Nephron progenitor cell (in vitro differentiated cells): ENCODE data around the gene PCSK1N.

Source experiments
- DNase-seq: peaks from one replicate; pipeline ENCODE4 v3.0.0; 2021
- H3K27ac Mint-ChIP-seq: 2 replicates; pipeline ENCODE4 v1.8.0; 2021; ENCODE audit warnings: mild to moderate bottlenecking, moderate library complexity, mixed read lengths
- H3K27me3 Mint-ChIP-seq: 2 replicates; pipeline ENCODE4 v1.8.0; 2021; ENCODE audit warnings: mild to moderate bottlenecking, low read depth, mixed read lengths; ENCODE audit not compliant: poor library complexity
- H3K36me3 Mint-ChIP-seq: 2 replicates; pipeline ENCODE4 v1.8.0; 2021; ENCODE audit warnings: low read depth, mixed read lengths
- H3K4me1 Mint-ChIP-seq: 2 replicates; pipeline ENCODE4 v1.8.0; 2021; ENCODE audit warnings: mixed read lengths
- H3K4me3 Mint-ChIP-seq: 2 replicates; pipeline ENCODE4 v1.8.0; 2021; ENCODE audit warnings: mild to moderate bottlenecking, moderate library complexity, mixed read lengths
- H3K9me3 Mint-ChIP-seq: 2 replicates; pipeline ENCODE4 v1.8.0; 2021; ENCODE audit warnings: mild to moderate bottlenecking, moderate library complexity, mixed read lengths
- CTCF ChIP-seq: fragments of 200-600 bp; sonication (generic); IDR thresholded peaks from 2 replicates; pipeline ENCODE4 v1.5.0; 2021; ENCODE audit warnings: antibody characterized with exemption

The PCSK1N gene

GRCh38 chrX:48801280-48802088, 33.9 kb downstream of the PCSK1N start, which contains the start of gene HDAC6:
Gene HDAC6, plus strand, starts transcription at chrX:48802067. Its CDS starts 626 bp downstream, at chrX:48802693.
- H3K36me3 Mint-ChIP-seq = peaks cover 23% of the 10 kb centered on the region
- peak within 1 kb of the TSS; percentile 96 for H3K4me3 Mint-ChIP-seq
- H3K27me3 Mint-ChIP-seq = no peaks in the 10 kb centered on the region
- peak within 1 kb of the TSS; percentile 100 for H3K27ac Mint-ChIP-seq
- DNase-seq = peak; percentile 91
- peaks cover 24% of the 10 kb centered on the region for H3K4me1 Mint-ChIP-seq
- H3K9me3 Mint-ChIP-seq = peaks cover 53% of the 10 kb centered on the region
- no peak for TF ChIP-seq CTCF

- no peak for DNase-seq
- Mint-ChIP-seq H3K27me3 (no peaks in the 10 kb centered on the region), H3K27ac (peak overlapping the region; percentile 98), H3K36me3 (peaks cover 23% of the 10 kb centered on the region), H3K4me3 (peak overlapping the region; percentile 94), H3K4me1 (peaks cover 24% of the 10 kb centered on the region), H3K9me3 (peaks cover 56% of the 10 kb centered on the region)
- TF ChIP-seq CTCF = no peak
Observed at GRCh38 chrX:48800574-48801279, 34.7 kb downstream of the PCSK1N start.

GRCh38 chrX:48798318-48798717, 37.1 kb downstream of the PCSK1N start:
- peaks cover 48% of the 10 kb centered on the region for H3K9me3 Mint-ChIP-seq
- H3K4me3 Mint-ChIP-seq = no peak overlapping the region
- H3K4me1 Mint-ChIP-seq = peaks cover 27% of the 10 kb centered on the region
- no peak for DNase-seq
- no peak for TF ChIP-seq CTCF
- peaks cover 8% of the 10 kb centered on the region for H3K36me3 Mint-ChIP-seq
- H3K27me3 Mint-ChIP-seq = peaks cover 1% of the 10 kb centered on the region
- H3K27ac Mint-ChIP-seq = no peak overlapping the region

- Mint-ChIP-seq H3K36me3 (no peaks in the 10 kb centered on the region), H3K27ac (no peak overlapping the region), H3K27me3 (peaks cover 7% of the 10 kb centered on the region), H3K4me1 (peaks cover 9% of the 10 kb centered on the region), H3K4me3 (no peak overlapping the region), H3K9me3 (peaks cover 42% of the 10 kb centered on the region)
- TF ChIP-seq CTCF = no peak
- no peak for DNase-seq
Observed at GRCh38 chrX:48794911-48795515, 40.4 kb downstream of the PCSK1N start.

GRCh38 chrX:48794340-48794910, 41.0 kb downstream of the PCSK1N start:
- TF ChIP-seq CTCF = no peak

More at GRCh38 chrX:48794340-48794910, 41.0 kb downstream of the PCSK1N start:
- Mint-ChIP-seq H3K4me1 (peaks cover 8% of the 10 kb centered on the region), H3K9me3 (peaks cover 46% of the 10 kb centered on the region), H3K27ac (no peak overlapping the region), H3K4me3 (no peak overlapping the region), H3K36me3 (no peaks in the 10 kb centered on the region), H3K27me3 (peaks cover 12% of the 10 kb centered on the region)
- DNase-seq = no peak
